HG03521 (cell line): ENCODE data around the gene NOC4L.

Source experiments
- ATAC-seq: cut with Tn5 transposase; IDR thresholded peaks from one replicate; pipeline ENCODE4 v1.9.1; 2021; ENCODE audit warnings: mild to moderate bottlenecking, moderate library complexity; ENCODE audit not compliant: unreplicated experiment

Gene NOC4L

GRCh38 chr12:132166801-132167591 is 22.7 kb downstream of the NOC4L start:
- no peak for ATAC-seq

DNA sequence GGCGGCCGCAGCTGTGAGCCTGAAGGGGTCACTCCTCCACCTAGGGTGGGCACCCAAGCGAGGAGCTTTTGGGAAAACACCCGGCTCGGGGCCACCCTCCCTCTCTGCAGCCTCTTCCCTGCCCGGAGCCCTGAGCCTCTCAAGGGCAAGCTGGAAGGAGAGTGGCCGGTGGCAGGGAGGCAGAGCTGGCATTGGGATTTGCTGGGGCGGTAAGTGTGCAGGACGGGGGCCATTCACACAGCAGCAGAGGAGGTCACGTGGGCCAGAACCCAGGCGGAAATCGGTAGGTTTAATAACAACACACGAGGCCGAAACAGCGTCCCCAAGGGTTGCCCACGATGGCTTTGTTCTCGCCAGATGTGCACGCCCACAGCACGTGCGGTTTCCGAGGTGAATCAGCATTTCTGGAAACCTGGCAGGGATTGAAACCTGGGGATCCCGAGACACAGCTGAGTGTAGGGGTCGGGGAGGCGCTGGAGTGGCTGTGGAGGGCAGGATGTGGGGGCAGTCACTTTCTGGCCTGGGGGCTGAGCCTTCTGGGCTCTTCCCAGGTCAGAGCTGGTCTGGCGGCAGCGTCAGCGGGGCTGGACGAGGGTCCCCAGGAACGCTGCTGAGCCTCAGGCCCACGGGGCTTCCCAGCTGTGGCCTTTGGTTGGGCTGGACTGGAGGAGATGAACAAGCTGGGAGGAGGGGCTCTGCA is 23.5 kb downstream of the NOC4L start:
- no peak for ATAC-seq

DNA sequence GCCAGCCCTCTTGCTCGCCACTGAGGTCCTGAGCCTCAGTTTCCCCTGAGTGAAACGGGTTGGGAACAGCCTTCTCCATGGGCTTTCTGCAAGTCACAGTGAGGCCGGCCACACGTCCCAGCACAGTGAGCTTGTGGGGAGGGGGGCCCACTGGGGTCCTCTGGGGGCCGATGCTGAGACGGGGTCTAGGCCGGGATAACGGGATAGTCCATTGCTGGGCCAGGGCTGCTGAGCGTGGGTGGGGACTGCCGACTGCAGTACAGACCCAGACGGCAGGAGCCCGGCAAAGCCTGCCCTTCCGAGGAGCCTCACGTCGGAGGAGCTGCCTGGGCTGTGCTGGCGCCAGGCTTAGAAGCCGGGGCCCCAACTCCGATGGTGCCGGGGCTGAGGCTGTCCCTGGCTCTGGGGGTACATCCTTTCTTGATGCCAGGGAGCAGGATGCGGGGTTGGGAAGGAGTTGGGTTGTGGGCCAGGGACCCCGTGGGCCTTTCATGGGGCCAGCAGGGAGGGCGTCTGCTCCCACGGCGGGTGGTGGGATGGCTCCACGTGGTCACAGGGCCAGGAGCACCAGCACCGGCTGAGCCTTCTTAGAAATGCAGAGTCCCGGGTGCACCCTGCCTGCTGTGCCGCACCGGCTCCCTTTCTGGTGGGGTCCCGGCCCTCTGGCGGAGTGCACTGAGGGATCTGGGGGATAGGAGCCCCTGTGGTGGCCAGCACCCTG is 24.2 kb downstream of the NOC4L start:
- ATAC-seq: no peak

DNA sequence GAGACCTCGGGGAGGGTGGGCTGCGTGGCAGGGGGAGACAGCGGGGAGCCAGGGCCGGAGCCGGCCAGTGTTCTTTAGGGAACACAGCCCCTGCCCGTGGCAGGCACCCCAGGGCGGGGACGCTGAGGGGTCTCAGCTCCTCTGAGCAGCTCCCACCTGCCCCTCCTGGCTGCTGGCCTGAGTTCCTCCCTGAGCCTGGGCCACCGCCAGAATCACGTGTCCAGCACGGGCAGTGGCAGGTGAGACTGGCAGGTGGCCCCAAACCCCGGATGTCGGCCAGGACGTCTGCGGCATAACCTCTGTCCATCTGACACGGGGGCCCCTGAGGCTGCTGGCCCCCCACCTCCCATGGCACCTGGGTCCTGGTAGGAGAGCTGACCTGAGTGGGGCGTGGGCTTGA is 25.1 kb downstream of the NOC4L start:
- ATAC-seq: no peak

DNA sequence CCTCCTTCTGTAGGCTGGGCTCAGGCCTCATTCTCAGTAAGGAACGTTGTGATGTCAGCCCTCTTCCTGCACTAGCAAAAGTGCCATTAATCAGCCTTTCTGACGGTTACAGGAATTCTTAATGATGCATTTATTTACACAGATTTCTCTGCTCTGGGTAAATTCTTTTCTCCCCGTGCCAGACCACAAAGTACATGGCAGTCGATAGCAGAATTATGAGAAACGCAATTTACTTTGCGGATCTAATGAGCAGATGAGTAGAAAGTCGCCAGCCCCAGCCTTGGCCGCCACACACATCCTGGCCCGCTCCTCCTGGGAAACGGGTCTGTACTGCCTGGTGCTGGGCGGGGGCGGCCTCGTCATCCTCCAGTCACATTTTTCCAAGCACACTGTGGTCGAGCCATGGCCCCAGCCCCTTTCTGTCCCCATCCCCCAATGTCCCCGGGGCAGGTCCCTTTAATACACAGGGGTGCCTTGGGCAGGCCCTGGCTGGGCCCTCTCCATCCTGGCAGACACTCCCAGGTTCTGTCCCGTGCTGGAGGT is 25.9 kb downstream of the NOC4L start:
- ATAC-seq: no peak

DNA sequence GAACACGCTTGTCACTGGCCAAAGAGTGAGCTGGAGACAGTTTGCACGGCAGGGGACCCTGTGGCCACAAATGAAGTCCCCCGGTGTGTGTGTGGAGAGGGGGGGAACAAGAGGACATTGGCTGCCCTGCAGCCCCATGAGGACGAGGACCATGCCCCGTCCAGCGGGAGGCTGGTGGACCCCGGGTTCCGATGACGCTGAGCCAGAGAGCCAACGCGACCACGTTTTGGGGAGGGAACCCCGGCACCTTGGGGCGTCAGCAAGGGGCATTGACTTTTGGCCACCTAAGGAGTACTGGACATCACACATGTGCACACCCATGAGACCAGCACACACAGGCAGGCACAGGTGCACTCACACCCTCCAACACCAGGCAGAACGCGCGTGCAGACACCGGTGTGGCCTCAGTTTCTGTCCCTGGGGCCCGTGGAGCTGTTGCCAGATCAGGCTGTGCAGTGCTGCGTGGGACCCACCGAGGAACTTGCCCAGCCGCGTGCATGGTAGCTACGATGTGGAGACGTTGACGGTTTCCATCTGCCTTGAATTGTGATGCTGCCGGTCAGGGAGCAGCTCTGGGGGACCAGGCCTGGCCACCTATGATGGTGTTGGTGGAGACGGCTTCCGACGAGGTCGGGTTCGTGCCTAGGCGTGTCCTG is 26.5 kb downstream of the NOC4L start:
- no peak for ATAC-seq

GRCh38 chr12:132171293-132171967 is 27.2 kb downstream of the NOC4L start:
- ATAC-seq: no peak

DNA sequence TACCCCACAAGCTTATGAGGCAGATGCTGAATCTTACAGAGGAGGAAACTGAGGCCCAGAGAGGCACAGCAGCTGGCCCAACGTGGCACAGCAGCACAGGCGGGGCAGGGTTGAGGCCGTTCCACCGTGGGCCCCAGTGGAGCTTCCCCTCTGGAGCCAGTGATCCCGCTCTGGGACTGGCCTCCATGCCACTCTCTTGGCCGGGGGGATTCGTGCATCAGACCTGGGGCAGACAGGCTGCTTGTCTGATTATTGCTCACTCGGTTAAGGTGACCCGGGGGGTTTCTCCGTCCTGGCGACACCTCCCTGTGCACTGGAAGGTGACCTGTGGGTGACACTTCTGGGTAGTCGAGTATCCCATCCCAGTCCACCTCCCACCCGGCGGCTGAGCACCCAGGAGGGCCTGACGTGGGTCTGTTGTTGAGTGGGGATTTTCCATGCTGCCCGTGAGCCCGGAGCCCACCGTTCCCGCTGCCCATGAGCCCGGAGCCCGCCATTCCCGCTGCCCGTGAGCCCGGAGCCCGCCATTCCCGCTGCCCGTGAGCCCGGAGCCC is 27.8 kb downstream of the NOC4L start:
- ATAC-seq: no peak

DNA sequence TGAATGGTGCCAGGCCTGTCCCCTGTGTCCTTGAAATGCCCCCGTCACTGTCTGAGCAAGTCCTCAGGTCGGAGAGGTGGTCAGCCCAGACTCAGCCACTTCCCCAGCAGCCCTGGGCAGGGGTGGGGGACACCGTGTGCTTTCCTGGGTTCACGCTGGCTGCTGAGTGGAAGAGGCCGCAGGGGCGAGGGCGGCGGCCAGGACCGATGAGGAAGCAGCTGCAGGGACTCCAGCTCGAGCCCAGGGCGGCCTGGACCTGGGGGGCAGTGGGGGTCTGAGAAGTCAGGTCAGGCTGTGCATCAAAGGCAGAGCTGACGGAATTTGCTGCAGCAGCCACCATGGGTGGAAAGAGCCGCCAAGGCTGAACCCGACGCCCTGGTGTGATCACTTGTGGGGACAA is 28.4 kb downstream of the NOC4L start:
- no peak for ATAC-seq

- no peak for ATAC-seq
Measured at GRCh38 chr12:132173135-132174014, 29.1 kb downstream of the NOC4L start.

GRCh38 chr12:132174015-132174838 is 30.0 kb downstream of the NOC4L start:
- no peak for ATAC-seq

GRCh38 chr12:132174839-132175490 is 30.7 kb downstream of the NOC4L start:
- ATAC-seq: no peak

DNA sequence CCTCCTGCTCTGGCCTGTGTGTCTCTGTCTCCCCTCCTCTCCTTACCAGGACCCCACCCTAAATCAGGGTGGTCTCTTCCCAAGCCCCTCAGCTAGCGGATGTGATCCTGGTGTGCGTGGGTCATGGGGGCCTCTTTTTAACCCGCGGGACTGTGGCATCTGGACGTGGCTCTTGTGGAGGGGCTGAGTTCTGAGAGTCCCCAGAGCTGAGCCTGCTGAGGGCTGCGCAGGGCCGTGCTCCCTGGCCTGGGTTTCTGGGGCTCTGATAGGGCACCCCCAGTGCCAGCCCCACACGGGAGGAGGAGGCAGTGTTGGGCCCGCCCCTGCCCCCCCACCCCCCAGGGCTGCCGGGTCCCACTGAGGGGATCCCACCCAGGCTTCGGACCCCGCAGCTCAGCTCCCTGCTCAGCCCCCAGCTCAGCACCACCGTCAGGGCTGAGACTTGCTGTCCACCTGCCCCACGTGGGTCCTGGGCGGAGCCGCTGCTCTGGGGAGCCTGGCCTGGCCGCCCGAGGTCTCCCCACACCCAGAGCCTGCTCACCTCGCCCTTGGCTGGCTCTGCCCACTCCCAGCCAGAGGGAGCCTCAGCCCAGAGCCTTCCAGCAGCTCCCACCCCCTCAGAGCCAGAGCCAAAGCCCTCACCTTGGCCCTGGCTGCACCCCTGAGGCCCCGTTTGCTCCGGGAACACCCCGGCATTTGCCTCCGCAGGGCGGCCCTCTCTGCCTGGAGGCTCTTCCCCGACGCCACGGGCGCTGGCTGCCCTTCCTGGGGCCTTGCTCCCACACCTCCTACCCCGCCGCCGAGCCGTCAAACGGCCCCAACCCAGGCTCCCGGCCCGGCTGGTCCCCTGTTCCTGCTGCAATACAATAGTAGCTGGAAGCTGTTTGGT is 31.5 kb downstream of the NOC4L start:
- ATAC-seq: no peak

- ATAC-seq: no peak
Measured at GRCh38 chr12:132176385-132176919, 32.2 kb downstream of the NOC4L start.

DNA sequence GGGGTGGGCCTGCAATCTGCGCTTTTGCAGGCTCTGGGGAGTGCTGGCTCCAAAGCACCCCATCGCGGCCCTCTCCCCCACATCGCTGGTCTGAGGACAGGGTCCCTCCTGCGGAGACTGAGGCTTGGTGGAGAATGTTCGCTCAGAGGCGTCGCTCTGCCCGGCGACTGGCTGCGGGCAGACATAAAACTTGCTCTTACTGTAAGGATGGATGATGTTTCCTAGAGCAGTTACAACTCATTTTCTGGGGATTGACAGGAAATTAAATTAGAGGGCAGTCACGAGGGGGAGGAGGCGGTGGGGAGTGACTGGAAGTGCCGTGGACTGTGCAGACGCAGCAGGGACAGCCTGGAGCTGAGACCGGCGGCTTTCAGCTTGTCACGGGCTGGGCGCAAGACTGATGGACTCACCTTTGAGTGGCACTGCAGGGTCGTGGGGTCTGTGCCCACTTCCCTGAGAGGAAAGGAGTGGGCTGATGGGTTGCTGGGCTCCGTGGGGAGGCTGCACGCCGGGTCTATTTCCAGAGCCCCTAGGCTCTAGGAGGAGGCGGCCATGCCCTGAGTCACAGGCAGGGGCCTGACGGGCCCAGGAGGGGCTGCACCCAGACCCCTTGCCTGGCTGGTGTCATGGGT is 32.8 kb downstream of the NOC4L start:
- no peak for ATAC-seq

DNA sequence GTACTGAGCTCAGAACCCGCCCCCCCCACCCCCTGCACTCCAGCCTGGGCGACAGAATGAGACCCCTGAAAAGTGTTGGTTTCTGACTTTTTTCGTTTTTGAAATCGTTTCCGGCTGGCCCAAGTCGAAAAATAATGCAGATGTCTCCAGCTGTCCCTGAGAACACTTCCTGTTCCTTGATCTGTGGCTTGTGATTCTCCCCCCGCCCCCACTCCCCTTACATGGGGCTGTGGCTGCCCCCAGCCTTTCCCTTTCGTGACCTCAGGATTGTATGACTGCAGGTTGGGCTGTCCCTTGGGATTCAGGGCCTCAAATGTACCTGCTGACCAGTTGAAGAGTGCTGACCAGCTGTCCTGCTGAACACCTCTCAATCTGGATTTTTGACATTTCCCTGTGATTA is 34.1 kb downstream of the NOC4L start:
- no peak for ATAC-seq
